SK-N-SH treated with all-trans-retinoic acid at 6 μM for 48 hours (cell line): ENCODE results near the gene BTBD17.

ENCODE experiments used
- ATAC-seq: fragments of 200-7000 bp; cut with Tn5 transposase; 3 replicates; pipeline ENCODE4 v1.9.1; 2020; ENCODE audit warnings: mild to moderate bottlenecking, moderate library complexity
- ARNTL ChIP-seq: fragments of 450-650 bp; formaldehyde crosslinking; IDR thresholded peaks from 2 replicates; pipeline ENCODE4 v1.5.0; 2020; ENCODE audit warnings: low read depth, mild to moderate bottlenecking, moderate library complexity, borderline replicate concordance
- BACH2 ChIP-seq: fragments of 250-450 bp; sonication (Bioruptor Pico); IDR thresholded peaks from 2 replicates; pipeline ENCODE4 v1.9.0; 2021; ENCODE audit warnings: mild to moderate bottlenecking, borderline replicate concordance
- CSDC2 ChIP-seq: fragments of 250-450 bp; sonication (Bioruptor Pico); IDR thresholded peaks from 2 replicates; pipeline ENCODE4 v1.5.0; 2020; ENCODE audit warnings: mild to moderate bottlenecking, moderate library complexity
- CSRNP3 ChIP-seq: fragments of 250-450 bp; sonication (Bioruptor Pico); IDR thresholded peaks from 2 replicates; pipeline ENCODE4 v1.5.1; 2021; ENCODE audit warnings: mild to moderate bottlenecking, moderate library complexity
- ESRRG ChIP-seq: fragments of 250-450 bp; sonication (Bioruptor Pico); IDR thresholded peaks from 2 replicates; pipeline ENCODE4 v1.6.1; 2021; ENCODE audit warnings: mild to moderate bottlenecking
- GLIS3 ChIP-seq: fragments of 250-450 bp; sonication (Bioruptor Pico); IDR thresholded peaks from 2 replicates; pipeline ENCODE4 v1.5.0; 2020; ENCODE audit warnings: mild to moderate bottlenecking, moderate library complexity
- OSR1 ChIP-seq: fragments of 250-450 bp; sonication (Bioruptor Pico); IDR thresholded peaks from 2 replicates; pipeline ENCODE4 v1.8.0; 2022; ENCODE audit warnings: moderate library complexity, mild to moderate bottlenecking, inconsistent platforms
- PATZ1 ChIP-seq: fragments of 250-450 bp; sonication (Bioruptor Pico); IDR thresholded peaks from 2 replicates; pipeline ENCODE4 v1.8.0; 2020; ENCODE audit warnings: mild to moderate bottlenecking, moderate library complexity, borderline replicate concordance
- PPARA ChIP-seq: fragments of 250-450 bp; sonication (Bioruptor Pico); IDR thresholded peaks from 2 replicates; pipeline ENCODE4 v1.5.0; 2020; ENCODE audit warnings: mild to moderate bottlenecking, borderline replicate concordance
- SNAI2 ChIP-seq: fragments of 250-450 bp; sonication (Bioruptor Pico); IDR thresholded peaks from 2 replicates; pipeline ENCODE4 v1.5.0; 2020; ENCODE audit warnings: mild to moderate bottlenecking, moderate library complexity
- TCF4 ChIP-seq: fragments of 250-450 bp; sonication (Bioruptor Pico); IDR thresholded peaks from 2 replicates; pipeline ENCODE4 v1.8.0; 2021; ENCODE audit warnings: mild to moderate bottlenecking, moderate library complexity, borderline replicate concordance
- TOX ChIP-seq: fragments of 250-450 bp; sonication (Bioruptor Pico); IDR thresholded peaks from 2 replicates; pipeline ENCODE4 v1.8.0; 2021; ENCODE audit warnings: mild to moderate bottlenecking, moderate library complexity, borderline replicate concordance
- TSHZ2 ChIP-seq: fragments of 250-450 bp; sonication (Bioruptor Pico); IDR thresholded peaks from 2 replicates; pipeline ENCODE4 v1.5.0; 2020; ENCODE audit warnings: mild to moderate bottlenecking, moderate library complexity
- ZC3H10 ChIP-seq: fragments of 250-450 bp; sonication (Bioruptor Pico); IDR thresholded peaks from 2 replicates; pipeline ENCODE4 v1.5.1; 2021; ENCODE audit warnings: mild to moderate bottlenecking, moderate library complexity
- ZFP3 ChIP-seq: fragments of 250-450 bp; sonication (Bioruptor Pico); IDR thresholded peaks from 2 replicates; pipeline ENCODE4 v1.5.0; 2020; ENCODE audit warnings: mild to moderate bottlenecking, moderate library complexity
- ZFP30 ChIP-seq: fragments of 450-650 bp; formaldehyde crosslinking; IDR thresholded peaks from 2 replicates; pipeline ENCODE4 v1.5.0; 2022; ENCODE audit warnings: mild to moderate bottlenecking, moderate library complexity
- ZNF565 ChIP-seq: fragments of 450-650 bp; formaldehyde crosslinking; conservative IDR thresholded peaks from 2 replicates; pipeline ENCODE4 v1.5.0; 2020; ENCODE audit warnings: low read depth, mild to moderate bottlenecking, moderate library complexity
- ZNF70 ChIP-seq: fragments of 450-650 bp; formaldehyde crosslinking; IDR thresholded peaks from 2 replicates; pipeline ENCODE4 v1.5.0; 2020; ENCODE audit warnings: mild to moderate bottlenecking, moderate library complexity
- ZNF8 ChIP-seq: fragments of 450-650 bp; formaldehyde crosslinking; IDR thresholded peaks from 2 replicates; pipeline ENCODE4 v1.5.0; 2020; ENCODE audit warnings: mild to moderate bottlenecking, moderate library complexity
- TF ChIP-seq, protein P1 (sequence below): fragments of 250-450 bp; sonication (Bioruptor Pico); IDR thresholded peaks from 2 replicates; pipeline ENCODE4 v1.5.1; 2020; ENCODE audit warnings: low read depth, mild to moderate bottlenecking, moderate library complexity
- TF ChIP-seq, protein P2 (sequence below): fragments of 250-450 bp; sonication (Bioruptor Pico); IDR thresholded peaks from 2 replicates; pipeline ENCODE4 v1.8.0; 2021; ENCODE audit warnings: low read depth, mild to moderate bottlenecking, moderate library complexity, borderline replicate concordance

BTBD17 gene

GRCh38 chr17:74387365-74388218 is 25.9 kb upstream of the BTBD17 start:
- TF ChIP-seq ZNF70 (no peak), TCF4 (CRISPR knock-in tag) (no peak), ZC3H10 (no peak), PPARA (CRISPR knock-in tag) (no peak), TOX (CRISPR knock-in tag) (no peak), ZFP3 (CRISPR knock-in tag) (no peak), TSHZ2 (CRISPR knock-in tag) (no peak), GLIS3 (CRISPR knock-in tag) (no peak), BACH2 (CRISPR knock-in tag) (no peak), ARNTL (CRISPR knock-in tag) (no peak), ESRRG (CRISPR knock-in tag) (no peak), CSRNP3 (no peak), SNAI2 (no peak), CSDC2 (no peak), OSR1 (no peak), ZNF565 (CRISPR knock-in tag) (no peak), ZNF8 (CRISPR knock-in tag) (no peak), PATZ1 (no peak)
- TF ChIP-seq, protein P1, sequence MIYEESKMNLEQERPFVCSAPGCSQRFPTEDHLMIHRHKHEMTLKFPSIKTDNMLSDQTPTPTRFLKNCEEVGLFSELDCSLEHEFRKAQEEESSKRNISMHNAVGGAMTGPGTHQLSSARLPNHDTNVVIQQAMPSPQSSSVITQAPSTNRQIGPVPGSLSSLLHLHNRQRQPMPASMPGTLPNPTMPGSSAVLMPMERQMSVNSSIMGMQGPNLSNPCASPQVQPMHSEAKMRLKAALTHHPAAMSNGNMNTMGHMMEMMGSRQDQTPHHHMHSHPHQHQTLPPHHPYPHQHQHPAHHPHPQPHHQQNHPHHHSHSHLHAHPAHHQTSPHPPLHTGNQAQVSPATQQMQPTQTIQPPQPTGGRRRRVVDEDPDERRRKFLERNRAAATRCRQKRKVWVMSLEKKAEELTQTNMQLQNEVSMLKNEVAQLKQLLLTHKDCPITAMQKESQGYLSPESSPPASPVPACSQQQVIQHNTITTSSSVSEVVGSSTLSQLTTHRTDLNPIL (CRISPR knock-in tag) = no peak
- TF ChIP-seq, protein P2, sequence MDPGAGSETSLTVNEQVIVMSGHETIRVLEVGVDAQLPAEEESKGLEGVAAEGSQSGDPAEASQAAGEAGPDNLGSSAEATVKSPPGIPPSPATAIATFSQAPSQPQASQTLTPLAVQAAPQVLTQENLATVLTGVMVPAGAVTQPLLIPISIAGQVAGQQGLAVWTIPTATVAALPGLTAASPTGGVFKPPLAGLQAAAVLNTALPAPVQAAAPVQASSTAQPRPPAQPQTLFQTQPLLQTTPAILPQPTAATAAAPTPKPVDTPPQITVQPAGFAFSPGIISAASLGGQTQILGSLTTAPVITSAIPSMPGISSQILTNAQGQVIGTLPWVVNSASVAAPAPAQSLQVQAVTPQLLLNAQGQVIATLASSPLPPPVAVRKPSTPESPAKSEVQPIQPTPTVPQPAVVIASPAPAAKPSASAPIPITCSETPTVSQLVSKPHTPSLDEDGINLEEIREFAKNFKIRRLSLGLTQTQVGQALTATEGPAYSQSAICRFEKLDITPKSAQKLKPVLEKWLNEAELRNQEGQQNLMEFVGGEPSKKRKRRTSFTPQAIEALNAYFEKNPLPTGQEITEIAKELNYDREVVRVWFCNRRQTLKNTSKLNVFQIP (CRISPR knock-in tag) = no peak
- TF ChIP-seq, all 23 proteins: peak for 0

DNA sequence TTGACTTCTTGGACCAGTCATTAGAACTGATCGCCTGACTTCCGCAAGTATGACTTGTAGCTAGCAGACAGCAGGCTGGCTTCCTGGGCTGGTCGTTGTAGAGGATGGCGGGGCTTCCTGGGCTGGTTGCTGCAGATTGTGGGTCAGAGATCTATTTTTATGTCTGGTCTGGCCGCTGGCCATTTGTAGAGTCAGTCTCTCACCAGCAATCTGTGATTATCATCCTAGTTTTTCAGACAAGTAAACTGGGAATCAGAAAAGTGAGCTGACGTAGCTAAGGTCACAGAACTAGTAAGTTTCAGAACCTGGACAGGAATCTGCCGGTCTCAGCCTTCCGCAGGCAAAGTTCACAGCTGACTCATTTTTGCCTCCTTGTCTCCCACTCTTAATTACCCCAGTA is 24.7 kb upstream of the BTBD17 start:
- ATAC-seq = no peak
- TF ChIP-seq ZNF565 (CRISPR knock-in tag) = no peak
- TF ChIP-seq, protein P2 (CRISPR knock-in tag) = no peak
- no peak for TF ChIP-seq ZNF70
- TF ChIP-seq CSRNP3 = no peak
- TF ChIP-seq ESRRG (CRISPR knock-in tag) = no peak
- TF ChIP-seq TCF4 (CRISPR knock-in tag) = no peak
- no peak for TF ChIP-seq ZFP30 (CRISPR knock-in tag)
- no peak for TF ChIP-seq PPARA (CRISPR knock-in tag)
- no peak for TF ChIP-seq TSHZ2 (CRISPR knock-in tag)
- TF ChIP-seq TOX (CRISPR knock-in tag) = no peak
- TF ChIP-seq CSDC2 = no peak
- TF ChIP-seq, protein P1 (CRISPR knock-in tag) = no peak

More at GRCh38 chr17:74387365-74388218, 25.9 kb upstream of the BTBD17 start:
- ATAC-seq = no peak
